ENCODE measurements around the gene MAMDC4.

Gene MAMDC4

GRCh38 chr9:136860933-136861873, 9.1 kb downstream of the MAMDC4 start:
- Histone ChIP-seq H3K4me1 (no peaks in the 10 kb centered on the region), H3K27ac (no peak overlapping the region), H3K4me2 (ENCODE audit: low read length) (no peak overlapping the region), H3K9ac (no peak overlapping the region), H3K4me3 (ENCODE audit: low read depth, low read length) (no peak overlapping the region), H3K9me3 (ENCODE audit: control insufficient read depth, low read length) (no peaks in the 10 kb centered on the region), H3K79me2 (peaks cover 4% of the 10 kb centered on the region), H3K36me3 (ENCODE audit: control insufficient read depth, insufficient read depth, low read length) (no peaks in the 10 kb centered on the region), H2AFZ (no peak overlapping the region), H3K27me3 (ENCODE audit: control insufficient read depth, insufficient read depth, low read length) (no peaks in the 10 kb centered on the region)
- TF ChIP-seq CTCF (IDR thresholded peaks at IDR 0.05), result no peak

GRCh38 chr9:136861874-136862457, 9.8 kb downstream of the MAMDC4 start:
- no peak overlapping the region for H3K27ac ChIP-seq
- no peak overlapping the region for H3K4me3 ChIP-seq (ENCODE audit: low read depth, low read length)
- H2AFZ ChIP-seq, result no peak overlapping the region
- no peaks in the 10 kb centered on the region for H3K36me3 ChIP-seq (ENCODE audit: control insufficient read depth, insufficient read depth, low read length)
- no peak for TF ChIP-seq CTCF (IDR thresholded peaks at IDR 0.05)
- H3K9ac ChIP-seq, result no peak overlapping the region
- H3K9me3 ChIP-seq (ENCODE audit: control insufficient read depth, low read length), result no peaks in the 10 kb centered on the region
- H3K4me2 ChIP-seq (ENCODE audit: low read length), result no peak overlapping the region
- no peaks in the 10 kb centered on the region for H3K4me1 ChIP-seq
- H3K79me2 ChIP-seq, result peaks cover 4% of the 10 kb centered on the region
- H3K27me3 ChIP-seq (ENCODE audit: control insufficient read depth, insufficient read depth, low read length), result no peaks in the 10 kb centered on the region

GRCh38 chr9:136862849-136863622, 10.9 kb downstream of the MAMDC4 start:
- H3K36me3 ChIP-seq (ENCODE audit: control insufficient read depth, insufficient read depth, low read length), result no peaks in the 10 kb centered on the region
- no peaks in the 10 kb centered on the region for H3K4me1 ChIP-seq
- no peak overlapping the region for H3K27ac ChIP-seq
- H3K4me2 ChIP-seq (ENCODE audit: low read length), result no peak overlapping the region
- no peaks in the 10 kb centered on the region for H3K27me3 ChIP-seq (ENCODE audit: control insufficient read depth, insufficient read depth, low read length)
- no peak for TF ChIP-seq CTCF (IDR thresholded peaks at IDR 0.05)
- H3K79me2 ChIP-seq, result peaks cover 4% of the 10 kb centered on the region
- H3K9ac ChIP-seq, result no peak overlapping the region
- H2AFZ ChIP-seq, result no peak overlapping the region
- H3K4me3 ChIP-seq (ENCODE audit: low read depth, low read length), result no peak overlapping the region
- H3K9me3 ChIP-seq (ENCODE audit: control insufficient read depth, low read length), result no peaks in the 10 kb centered on the region

GRCh38 chr9:136863623-136864273, 11.6 kb downstream of the MAMDC4 start:
- Histone ChIP-seq H2AFZ (no peak overlapping the region), H3K79me2 (peaks cover 4% of the 10 kb centered on the region), H3K27me3 (ENCODE audit: control insufficient read depth, insufficient read depth, low read length) (no peaks in the 10 kb centered on the region), H3K36me3 (ENCODE audit: control insufficient read depth, insufficient read depth, low read length) (no peaks in the 10 kb centered on the region), H3K4me2 (ENCODE audit: low read length) (no peak overlapping the region), H3K4me1 (no peaks in the 10 kb centered on the region), H3K4me3 (ENCODE audit: low read depth, low read length) (no peak overlapping the region), H3K9ac (no peak overlapping the region), H3K27ac (no peak overlapping the region), H3K9me3 (ENCODE audit: control insufficient read depth, low read length) (no peaks in the 10 kb centered on the region)
- TF ChIP-seq CTCF (IDR thresholded peaks at IDR 0.05), result no peak

Data from parathyroid adenoma (tissue), 2 donors.